Osteoblast (primary cell): ENCODE results near the gene CLCN3. TPM values are rescaled to one million over a fixed set of nuclear protein-coding genes. Genes with fewer than 3 reads are reported as not detected.

Experiments used
- DNase-seq: peaks from one replicate; pipeline ENCODE4 v3.0.0; 2011; ENCODE audit warnings: low spot score, mixed read lengths; ENCODE audit not compliant: insufficient read length; ENCODE audit errors: missing footprints
- H2AFZ ChIP-seq: 2 replicates; pipeline ENCODE4 v1.6.0; 2011; ENCODE audit warnings: mild to moderate bottlenecking, low read length
- H3K27ac ChIP-seq: 2 replicates; pipeline ENCODE4 v1.5.1; 2011; ENCODE audit warnings: mild to moderate bottlenecking, low read depth, low read length, moderate library complexity
- H3K27me3 ChIP-seq: 2 replicates; pipeline ENCODE4 v1.6.0; 2012; ENCODE audit warnings: mild to moderate bottlenecking, control low read depth, inconsistent platforms, low read length, moderate library complexity; ENCODE audit not compliant: insufficient read depth
- H3K36me3 ChIP-seq: 2 replicates; pipeline ENCODE4 v1.5.1; 2011; ENCODE audit warnings: mild to moderate bottlenecking, low read length, control low read depth, moderate library complexity; ENCODE audit not compliant: insufficient read depth
- H3K4me1 ChIP-seq: 2 replicates; pipeline ENCODE4 v1.5.1; 2011; ENCODE audit warnings: mild to moderate bottlenecking, low read length, control low read depth, moderate library complexity; ENCODE audit not compliant: insufficient read depth
- H3K4me2 ChIP-seq: 2 replicates; pipeline ENCODE4 v1.6.0; 2011; ENCODE audit warnings: mild to moderate bottlenecking, low read length; ENCODE audit not compliant: insufficient read depth
- H3K4me3 ChIP-seq: fragments of 200-600 bp; sonication (generic); 3 replicates; pipeline ENCODE4 v1.5.1; 2012; ENCODE audit warnings: mild to moderate bottlenecking, low read length, inconsistent platforms; ENCODE audit not compliant: insufficient read depth
- H3K79me2 ChIP-seq: 2 replicates; pipeline ENCODE4 v1.6.0; 2012; ENCODE audit warnings: mild to moderate bottlenecking, low read length, control low read depth, inconsistent platforms; ENCODE audit not compliant: insufficient read depth
- H3K9me3 ChIP-seq: 2 replicates; pipeline ENCODE4 v1.5.1; 2011; ENCODE audit warnings: low read depth, low read length, control low read depth
- H4K20me1 ChIP-seq: 2 replicates; pipeline ENCODE4 v1.6.0; 2012; ENCODE audit warnings: mild to moderate bottlenecking, low read length, control low read depth; ENCODE audit not compliant: insufficient read depth
- total RNA-seq: library from RNA; depleted of rRNA; stranded (reverse); fragments of >200 nt; gene quantifications from 2 replicates; pipeline ENCODE4 v1.2.3, GENCODE V29; 2012
- TF ChIP-seq, protein P1 (sequence below): IDR thresholded peaks from 2 replicates; pipeline ENCODE4 v1.5.1; 2011; ENCODE audit warnings: mild to moderate bottlenecking, low read depth, low read length, moderate library complexity; ENCODE audit errors: extremely low read depth

The CLCN3 gene
- total RNA-seq, 1 donor, result 32.2 TPM

DNA sequence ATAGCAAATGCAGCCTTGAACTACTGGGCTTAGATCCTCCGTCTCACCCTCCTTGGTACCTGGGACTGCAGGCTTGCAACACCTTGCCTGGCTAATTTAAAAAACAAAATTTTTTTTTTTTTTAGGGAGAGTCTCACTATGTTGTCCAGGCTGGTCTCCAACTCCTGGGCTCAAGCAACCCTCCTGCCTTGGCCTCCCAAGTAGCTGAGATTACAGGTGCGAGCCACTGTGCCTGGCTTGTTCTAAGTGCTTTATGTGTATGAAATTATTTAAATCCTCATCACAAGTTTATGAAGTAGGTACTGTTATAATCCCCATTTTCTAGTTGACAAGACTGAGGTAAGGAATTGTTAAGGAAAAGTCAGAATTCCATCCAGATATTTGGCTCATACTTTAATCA is 43.0 kb downstream of the CLCN3 start:
- no peak for DNase-seq
- H3K4me1 ChIP-seq, result peaks cover 16% of the 10 kb centered on the region
- H3K27me3 ChIP-seq, result no peaks in the 10 kb centered on the region
- peaks cover 41% of the 10 kb centered on the region for H3K79me2 ChIP-seq
- no peaks in the 10 kb centered on the region for H3K36me3 ChIP-seq
- no peak overlapping the region for H3K4me3 ChIP-seq
- no peak overlapping the region for H3K4me2 ChIP-seq
- TF ChIP-seq, protein P1, sequence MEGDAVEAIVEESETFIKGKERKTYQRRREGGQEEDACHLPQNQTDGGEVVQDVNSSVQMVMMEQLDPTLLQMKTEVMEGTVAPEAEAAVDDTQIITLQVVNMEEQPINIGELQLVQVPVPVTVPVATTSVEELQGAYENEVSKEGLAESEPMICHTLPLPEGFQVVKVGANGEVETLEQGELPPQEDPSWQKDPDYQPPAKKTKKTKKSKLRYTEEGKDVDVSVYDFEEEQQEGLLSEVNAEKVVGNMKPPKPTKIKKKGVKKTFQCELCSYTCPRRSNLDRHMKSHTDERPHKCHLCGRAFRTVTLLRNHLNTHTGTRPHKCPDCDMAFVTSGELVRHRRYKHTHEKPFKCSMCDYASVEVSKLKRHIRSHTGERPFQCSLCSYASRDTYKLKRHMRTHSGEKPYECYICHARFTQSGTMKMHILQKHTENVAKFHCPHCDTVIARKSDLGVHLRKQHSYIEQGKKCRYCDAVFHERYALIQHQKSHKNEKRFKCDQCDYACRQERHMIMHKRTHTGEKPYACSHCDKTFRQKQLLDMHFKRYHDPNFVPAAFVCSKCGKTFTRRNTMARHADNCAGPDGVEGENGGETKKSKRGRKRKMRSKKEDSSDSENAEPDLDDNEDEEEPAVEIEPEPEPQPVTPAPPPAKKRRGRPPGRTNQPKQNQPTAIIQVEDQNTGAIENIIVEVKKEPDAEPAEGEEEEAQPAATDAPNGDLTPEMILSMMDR, result no peak
- H3K27ac ChIP-seq, result no peak overlapping the region
- H4K20me1 ChIP-seq, result no peaks in the 10 kb centered on the region
- no peak overlapping the region for H2AFZ ChIP-seq
- no peaks in the 10 kb centered on the region for H3K9me3 ChIP-seq

DNA sequence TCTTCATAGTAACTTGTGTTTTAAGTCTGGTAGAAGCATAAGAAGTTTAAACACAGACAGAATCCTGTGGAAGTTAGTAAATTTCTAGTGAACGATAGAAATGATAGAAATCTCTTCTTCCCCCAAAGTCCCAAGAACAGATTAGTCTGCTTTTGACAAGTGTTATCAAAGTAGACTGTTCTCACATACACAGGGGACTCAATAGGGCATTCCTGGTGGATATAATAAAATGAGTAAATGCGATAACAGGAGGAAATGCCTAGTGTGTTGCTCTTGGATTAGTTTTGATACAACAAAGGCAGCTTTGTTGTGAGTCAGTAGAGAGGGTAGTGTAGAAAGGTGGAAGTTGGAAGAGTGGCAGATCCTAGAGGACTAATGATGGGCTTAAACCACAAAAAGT is 43.5 kb downstream of the CLCN3 start:
- H4K20me1 ChIP-seq, result no peaks in the 10 kb centered on the region
- no peak overlapping the region for H2AFZ ChIP-seq
- H3K27ac ChIP-seq, result no peak overlapping the region
- H3K4me2 ChIP-seq, result no peak overlapping the region
- TF ChIP-seq, protein P1, result no peak
- peak; percentile 46 for DNase-seq
- peaks cover 45% of the 10 kb centered on the region for H3K79me2 ChIP-seq
- no peak overlapping the region for H3K4me3 ChIP-seq
- H3K9me3 ChIP-seq, result no peaks in the 10 kb centered on the region
- H3K4me1 ChIP-seq, result peaks cover 12% of the 10 kb centered on the region
- no peaks in the 10 kb centered on the region for H3K27me3 ChIP-seq
- no peaks in the 10 kb centered on the region for H3K36me3 ChIP-seq

DNA sequence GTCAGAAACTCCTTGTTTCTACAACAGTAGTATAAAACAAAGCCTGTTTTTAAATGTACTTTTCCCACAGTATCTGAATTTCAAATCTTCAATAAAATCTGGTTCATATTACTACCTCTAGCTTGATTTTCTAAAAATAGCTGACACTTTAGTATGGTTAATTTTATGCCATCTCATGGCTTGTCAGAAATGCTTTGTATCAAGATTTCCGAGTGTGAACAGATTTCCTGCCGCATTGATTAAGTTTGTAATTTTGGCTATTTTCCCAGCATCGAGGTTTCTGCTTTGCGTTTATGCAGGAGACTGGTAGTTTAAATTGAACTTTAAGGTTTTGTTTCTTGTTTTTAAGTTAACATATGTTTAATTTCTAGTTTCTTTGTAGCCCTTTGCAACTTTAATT is 44.2 kb downstream of the CLCN3 start:
- no peak overlapping the region for H3K4me3 ChIP-seq
- no peaks in the 10 kb centered on the region for H4K20me1 ChIP-seq
- H3K79me2 ChIP-seq, result peaks cover 47% of the 10 kb centered on the region
- H2AFZ ChIP-seq, result no peak overlapping the region
- no peak for DNase-seq
- H3K9me3 ChIP-seq, result no peaks in the 10 kb centered on the region
- H3K36me3 ChIP-seq, result no peaks in the 10 kb centered on the region
- no peak overlapping the region for H3K4me2 ChIP-seq
- H3K27ac ChIP-seq, result no peak overlapping the region
- H3K27me3 ChIP-seq, result no peaks in the 10 kb centered on the region
- TF ChIP-seq, protein P1, result no peak
- H3K4me1 ChIP-seq, result peaks cover 6% of the 10 kb centered on the region

DNA sequence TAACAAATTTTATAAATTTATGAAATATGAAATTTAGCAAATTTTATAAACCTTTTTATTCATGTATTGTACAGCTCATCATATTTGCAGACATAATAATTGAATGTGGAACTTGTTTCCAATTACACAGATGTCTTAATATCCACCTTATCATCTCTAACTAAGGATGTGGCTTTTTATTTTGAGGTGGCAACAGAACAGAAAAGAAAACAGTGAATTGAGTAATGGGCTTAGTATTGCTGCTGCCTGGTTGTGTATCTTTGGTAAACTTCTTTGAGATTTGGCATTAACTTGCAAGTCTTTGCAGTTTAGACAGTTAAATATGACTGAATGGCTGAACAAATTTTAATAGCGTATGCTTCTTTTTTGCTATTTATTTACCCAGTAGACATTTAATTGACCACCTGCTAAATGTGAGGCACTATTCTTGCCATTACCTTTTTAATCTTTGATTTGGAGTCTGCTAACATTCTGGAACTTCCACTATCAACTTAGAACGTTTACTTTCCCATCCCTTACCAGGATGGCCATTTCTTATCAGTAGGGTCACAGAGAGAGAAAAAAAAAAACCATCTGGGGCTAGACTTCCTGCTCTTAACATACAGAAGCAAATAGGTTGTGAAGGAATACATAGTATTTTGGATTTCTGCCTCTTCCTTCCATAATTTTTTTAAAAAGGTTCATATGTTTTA is 44.8 kb downstream of the CLCN3 start:
- no peak for DNase-seq
- H3K27me3 ChIP-seq, result no peaks in the 10 kb centered on the region
- H3K27ac ChIP-seq, result no peak overlapping the region
- peaks cover 48% of the 10 kb centered on the region for H3K79me2 ChIP-seq
- H3K9me3 ChIP-seq, result no peaks in the 10 kb centered on the region
- TF ChIP-seq, protein P1, result no peak
- peaks cover 6% of the 10 kb centered on the region for H3K4me1 ChIP-seq
- no peak overlapping the region for H2AFZ ChIP-seq
- no peak overlapping the region for H3K4me3 ChIP-seq
- H3K36me3 ChIP-seq, result no peaks in the 10 kb centered on the region
- no peaks in the 10 kb centered on the region for H4K20me1 ChIP-seq
- H3K4me2 ChIP-seq, result no peak overlapping the region
